Endothelial cell of umbilical vein (primary cell): ENCODE results near the gene SESTD1. TPM values are rescaled to one million over a fixed set of nuclear protein-coding genes. Genes with fewer than 3 reads are reported as not detected.

Experiments
- BruUV-seq: library from RNA; stranded (reverse); fragments of 400-500 nt; replicated peaks from 2 replicates; lab custom pipeline; 2021; lab: Mats Ljungman, UMichigan
- CTCF ChIA-PET: fragments of 300-600, 350-600 bp; sonication (Branson Sonifier 250); formaldehyde crosslinking; loops from one replicate; lab custom pipeline; 2021; ENCODE audit warnings: antibody characterized with exemption, inconsistent platforms; lab: Charles Lee
- POLR2A ChIA-PET: fragments of 300-600, 350-600 bp; sonication (Branson Sonifier 250); formaldehyde crosslinking; loops from one replicate; lab custom pipeline; 2021; ENCODE audit warnings: antibody characterized with exemption, inconsistent platforms; lab: Charles Lee
- DNase-seq: peaks from one replicate; pipeline ENCODE4 v3.0.0-alpha.2; 2011; ENCODE audit warnings: low read depth, low spot score
- FAIRE-seq: peaks from 2 replicates; lab custom pipeline; 2011; peaks lifted over from hg19 to GRCh38; lab: Jason Lieb, UNC
- H2AFZ ChIP-seq: 2 replicates; pipeline ENCODE4 v1.6.0; 2012; ENCODE audit warnings: low read depth, low read length, control low read depth, inconsistent platforms
- H3K27ac ChIP-seq: 2 replicates; pipeline ENCODE4 v1.5.1; 2011; ENCODE audit warnings: low read depth, mild to moderate bottlenecking, control low read depth, low read length, moderate library complexity; ENCODE audit not compliant: insufficient read depth
- H3K27me3 ChIP-seq, 2 experiments: 2 replicates each; pipeline versions ENCODE4 v1.6.0 to v1.6.1; 2011; ENCODE audit warnings: low read length in 2 of 2, mixed read lengths in 1 of 2; ENCODE audit not compliant: control insufficient read depth in 2 of 2, insufficient read depth in 2 of 2
- H3K36me3 ChIP-seq, 2 experiments: 2 replicates in 1 of 2; 3 replicates in 1 of 2; pipeline ENCODE4 v1.5.1; 2011; ENCODE audit warnings: low read length in 2 of 2, mild to moderate bottlenecking in 1 of 2, moderate library complexity in 1 of 2; ENCODE audit not compliant: control insufficient read depth in 2 of 2, insufficient read depth in 2 of 2; ENCODE audit errors: extremely low read depth in 1 of 2
- H3K4me1 ChIP-seq: 3 replicates; pipeline ENCODE4 v1.5.1; 2011; ENCODE audit warnings: mild to moderate bottlenecking, low read length; ENCODE audit not compliant: control insufficient read depth, insufficient read depth; ENCODE audit errors: extremely low read depth
- H3K4me2 ChIP-seq: 2 replicates; pipeline ENCODE4 v1.6.1; 2011; ENCODE audit warnings: low read length, control low read depth, mixed read lengths; ENCODE audit not compliant: insufficient read depth
- H3K4me3 ChIP-seq, 3 experiments: fragments of 200-600 bp in 1 of 3; sonication (generic), shearing (Covaris generic) in 1 of 3; replicated peaks in 1 of 3; 2 replicates each; pipeline ENCODE4 v1.5.1; 2011 to 2016; ENCODE audit warnings: control low read depth in 3 of 3, low read length in 3 of 3, mild to moderate bottlenecking in 2 of 3, inconsistent platforms in 1 of 3, low read depth in 1 of 3, moderate library complexity in 1 of 3; ENCODE audit not compliant: insufficient read depth in 1 of 3
- H3K79me2 ChIP-seq: 2 replicates; pipeline ENCODE4 v1.6.0; 2012; ENCODE audit warnings: low read length, inconsistent platforms; ENCODE audit not compliant: control insufficient read depth, insufficient read depth
- H3K9ac ChIP-seq: replicated peaks from 2 replicates; pipeline ENCODE3; 2011; ENCODE audit warnings: low read length, control low read depth; ENCODE audit not compliant: insufficient read depth; ENCODE audit errors: extremely low read depth
- H3K9me1 ChIP-seq: replicated peaks from 3 replicates; pipeline ENCODE4 v1.6.0; 2011; ENCODE audit warnings: mild to moderate bottlenecking, low read length; ENCODE audit not compliant: control insufficient read depth, insufficient read depth; ENCODE audit errors: extremely low read depth
- H3K9me3 ChIP-seq: replicated peaks from 2 replicates; pipeline ENCODE4 v1.5.1; 2012; ENCODE audit warnings: low read length, inconsistent platforms; ENCODE audit not compliant: control insufficient read depth, insufficient read depth
- H4K20me1 ChIP-seq: replicated peaks from 2 replicates; pipeline ENCODE3; 2011; ENCODE audit warnings: mild to moderate bottlenecking, low read length; ENCODE audit not compliant: control insufficient read depth, insufficient read depth; ENCODE audit errors: extremely low read depth
- CTCF ChIP-seq, 2 donors: IDR thresholded peaks; 1 replicate in 1 of 2; 2 replicates in 1 of 2; pipeline ENCODE4 v1.5.1; 2011; ENCODE audit warnings: low read length in 2 of 2, mild to moderate bottlenecking in 2 of 2, moderate library complexity in 2 of 2, control low read depth in 1 of 2, inconsistent platforms in 1 of 2, low read depth in 1 of 2; ENCODE audit not compliant: insufficient read depth in 1 of 2; ENCODE audit errors: extremely low read depth in 1 of 2
- EZH2 ChIP-seq: IDR thresholded peaks from 2 replicates; pipeline ENCODE4 v1.6.1; 2012; ENCODE audit warnings: borderline replicate concordance, low read depth, mild to moderate bottlenecking, moderate library complexity, low read length, inconsistent platforms; ENCODE audit not compliant: severe bottlenecking
- FOS ChIP-seq: IDR thresholded peaks from 2 replicates; pipeline ENCODE4 v1.6.1; 2011; ENCODE audit warnings: mild to moderate bottlenecking, low read length, moderate library complexity, borderline replicate concordance; ENCODE audit not compliant: insufficient read depth
- GATA2 ChIP-seq: IDR thresholded peaks from 2 replicates; pipeline ENCODE4 v1.7.0; 2011; ENCODE audit warnings: low read depth, mild to moderate bottlenecking, moderate library complexity, mixed read lengths, low read length; ENCODE audit not compliant: insufficient read length, insufficient read depth
- JUN ChIP-seq: IDR thresholded peaks from 2 replicates; pipeline ENCODE4 v1.6.1; 2011; ENCODE audit warnings: borderline replicate concordance, low read depth; ENCODE audit not compliant: insufficient read length, insufficient read depth
- MAX ChIP-seq: IDR thresholded peaks from 2 replicates; pipeline ENCODE4 v1.6.1; 2011; ENCODE audit not compliant: insufficient read depth, insufficient read length
- MYC ChIP-seq: IDR thresholded peaks from one replicate; pipeline ENCODE4 v1.6.1; 2011; ENCODE audit warnings: mild to moderate bottlenecking, low read depth, low read length
- POLR2A ChIP-seq: IDR thresholded peaks from 2 replicates; pipeline ENCODE4 v1.6.1; 2012; ENCODE audit warnings: low read depth, mild to moderate bottlenecking, control low read depth, low read length
- POLR2AphosphoS5 ChIP-seq: IDR thresholded peaks from 2 replicates; pipeline ENCODE4 v1.6.1; 2012; ENCODE audit warnings: low read depth, mild to moderate bottlenecking, control low read depth, low read length, moderate library complexity; ENCODE audit not compliant: insufficient read depth
- dilution Hi-C: fragments of 300-500 bp; cut with MboI; formaldehyde crosslinking; loops from one replicate; pipeline ENCODE4 v1.15.0; 2019; ENCODE audit warnings: low sequenced_read_pairs; ENCODE audit not compliant: extremely low pct_ligation_motif_present
- intact Hi-C: fragments of 100-400 bp; cut with micrococcal nuclease; formaldehyde crosslinking; loops from one replicate; pipeline ENCODE4 v1.10.0; 2022
- polyA plus RNA-seq, 4 experiments: library from polyadenylated mRNA; depleted of rRNA in 3 of 4; stranded (reverse) in 3 of 4; unstranded in 1 of 4; fragments of >200 nt; gene quantifications; 2 replicates each; pipeline versions ENCODE4 v1.2.1 to v1.2.3, GENCODE V29; 2011 to 2012; ENCODE audit warnings: missing spikeins in 1 of 4
- total RNA-seq: library from RNA; stranded (reverse); gene quantifications from 2 replicates; pipeline ENCODE4 v1.2.3, GENCODE V29; 2021

The SESTD1 gene
- total and polyA plus RNA-seq, 2 donors (not counting 3 experiments of a cell fraction or from before 2014, with no cell fraction given) = 9.8 to 72.4 TPM

- H3K4me2 ChIP-seq = peak overlapping the region; percentile 55
- H3K9me1 ChIP-seq = peaks cover 2% of the 10 kb centered on the region
- H4K20me1 ChIP-seq = peaks cover 5% of the 10 kb centered on the region
- intact Hi-C loops = loop anchor here (10.0 kb wide), 1 partner anchor 226 kb away; no protein-coding TSS in a partner anchor
- H3K36me3 ChIP-seq = no peaks in the 10 kb centered on the region
- H2AFZ ChIP-seq = no peak overlapping the region
- H3K79me2 ChIP-seq = peaks cover 79% of the 10 kb centered on the region
- no peak overlapping the region for H3K4me3 ChIP-seq
- POLR2A ChIA-PET = no interaction called here
- CTCF ChIA-PET = interaction anchor here (0.8 to 1.9 kb wide), 7 partner anchors 8 to 56 kb away, joined by 3 to 9 read pairs (median 4); no protein-coding TSS in a partner anchor
- BruUV-seq = no TSS peak
- H3K27ac ChIP-seq = no peak overlapping the region
- no peaks in the 10 kb centered on the region for H3K9me3 ChIP-seq
- dilution Hi-C loops = no loop called here
- FAIRE-seq (no peak), DNase-seq (peak; percentile 39)
- no peak for TF ChIP-seq MAX
- peak; percentile 86 for TF ChIP-seq FOS
- TF ChIP-seq JUN = peak; percentile 73
- H3K27me3 ChIP-seq = no peaks in the 10 kb centered on the region
- no peak overlapping the region for H3K9ac ChIP-seq
- peaks cover 23% of the 10 kb centered on the region for H3K4me1 ChIP-seq
Observed at GRCh38 chr2:179239195-179239594, 25.4 kb downstream of the SESTD1 start.

GRCh38 chr2:179238027-179238426, 26.6 kb downstream of the SESTD1 start:
- Histone ChIP-seq H3K79me2 (peaks cover 79% of the 10 kb centered on the region), H3K4me3 (no peak overlapping the region), H4K20me1 (peaks cover 5% of the 10 kb centered on the region), H3K36me3 (no peaks in the 10 kb centered on the region), H3K27ac (no peak overlapping the region), H2AFZ (no peak overlapping the region), H3K27me3 (no peaks in the 10 kb centered on the region), H3K4me1 (peaks cover 23% of the 10 kb centered on the region), H3K9me1 (peaks cover 2% of the 10 kb centered on the region), H3K9ac (no peak overlapping the region), H3K4me2 (no peak overlapping the region), H3K9me3 (no peaks in the 10 kb centered on the region)
- CTCF ChIA-PET = interaction anchor here (1.7 kb wide), 1 partner anchor 19 kb away, joined by 8 read pairs; no protein-coding TSS in a partner anchor
- TF ChIP-seq JUN (no peak), MYC (no peak), GATA2 (no peak), POLR2A (no peak), MAX (no peak), POLR2AphosphoS5 (no peak), EZH2 (no peak), CTCF (IDR thresholded peaks at IDR 0.05; ENCODE audit: extremely low read depth in 1 of 2, insufficient read depth in 1 of 2, low read depth in 1 of 2, low read length in 2 of 2) (no peak), FOS (no peak)
- POLR2A ChIA-PET = no interaction called here
- dilution Hi-C loops = no loop called here
- intact Hi-C loops = loop anchor here (10.0 kb wide), 1 partner anchor 227 kb away; no protein-coding TSS in a partner anchor
- BruUV-seq = no TSS peak
- DNase-seq = no peak
- no peak for FAIRE-seq
